Ascending aorta (tissue), 2 donors: ENCODE results near the gene TMEM14A. TPM values are rescaled to one million over a fixed set of nuclear protein-coding genes. Genes with fewer than 3 reads are reported as not detected.

ENCODE experiments used
- DNase-seq, 2 donors: peaks; one replicate each; pipeline ENCODE4 v3.0.0-alpha.2; 2019; ENCODE audit warnings: low spot score in 2 of 2
- H3K27ac ChIP-seq, 2 donors: fragments of 200-600 bp; sonication (generic); one replicate each; pipeline ENCODE4 v1.5.1; 2016 to 2017; ENCODE audit warnings: mild to moderate bottlenecking in 1 of 2
- H3K27me3 ChIP-seq: fragments of 200-600 bp; sonication (generic); one replicate; pipeline ENCODE4 v1.5.1; 2017
- H3K36me3 ChIP-seq, 2 donors: fragments of 200-600 bp; sonication (generic); one replicate each; pipeline ENCODE4 v1.5.1; 2016
- H3K4me1 ChIP-seq, 2 donors: fragments of 200-600 bp; sonication (generic); one replicate each; pipeline ENCODE4 v1.5.1; 2016 to 2017; ENCODE audit warnings: mild to moderate bottlenecking in 1 of 2
- H3K4me3 ChIP-seq, 2 donors: fragments of 200-600 bp; sonication (generic); one replicate each; pipeline ENCODE4 v1.5.1; 2016 to 2017; ENCODE audit warnings: mild to moderate bottlenecking in 1 of 2
- H3K9me3 ChIP-seq, 2 donors: fragments of 200-600 bp; sonication (generic); one replicate each; pipeline ENCODE4 v1.5.1; 2016
- CTCF ChIP-seq, 3 experiments: fragments of 200-600 bp in 2 of 3; fragments of 450-650 bp in 1 of 3; sonication (generic) in 2 of 3; IDR thresholded peaks; one replicate each; pipeline ENCODE4 v1.5.1; 2016 to 2019; ENCODE audit warnings: antibody characterized with exemption in 3 of 3, mild to moderate bottlenecking in 1 of 3, moderate library complexity in 1 of 3
- intact Hi-C: fragments of 100-400 bp; cut with DNase I; formaldehyde crosslinking; loops from one replicate; pipeline ENCODE4 v1.15.1; 2023
- total RNA-seq: library from RNA; depleted of rRNA; stranded (reverse); fragments of >200 nt; gene quantifications from one replicate; pipeline ENCODE4 v1.1.0, GENCODE V29; 2016

TMEM14A gene
- total RNA-seq, result 11.9 TPM

- Histone ChIP-seq H3K27me3 (no peaks in the 10 kb centered on the region), H3K9me3 (no peaks in the 10 kb centered on the region), H3K4me3 (peak within 1 kb of the TSS; percentile 82 to 86), H3K4me1 (peaks cover 6 to 10% of the 10 kb centered on the region in 2 donors), H3K27ac (peak within 1 kb of the TSS; percentile 35 to 56), H3K36me3 (no peaks in the 10 kb centered on the region)
- intact Hi-C loops, result loop anchor here (5.0 kb wide), 3 partner anchors 212 to 397 kb away; partner anchors contain the start of gene FBXO9
- TF ChIP-seq CTCF (IDR thresholded peaks at IDR 0.05), result peak in 1 of 3 experiments; percentile 15
- DNase-seq, result peak; percentile 53 to 95
Measured at GRCh38 chr6:52670502-52671409, at the start of gene TMEM14A. Gene TMEM14A (plus strand): TSS chr6:52671113. CDS start chr6:52677103, 5,990 bp downstream.

GRCh38 chr6:52621631-52622030 is 49.3 kb upstream of the TMEM14A start:
- intact Hi-C loops, result no loop called here
- Histone ChIP-seq H3K27me3 (no peaks in the 10 kb centered on the region), H3K4me3 (no peak overlapping the region), H3K4me1 (no peaks in the 10 kb centered on the region), H3K36me3 (no peaks in the 10 kb centered on the region), H3K27ac (no peak overlapping the region), H3K9me3 (no peaks in the 10 kb centered on the region)
- TF ChIP-seq CTCF (IDR thresholded peaks at IDR 0.05), result no peak
- DNase-seq, result no peak

- H3K36me3 ChIP-seq, result no peaks in the 10 kb centered on the region
- H3K9me3 ChIP-seq, result no peaks in the 10 kb centered on the region
- no peak overlapping the region for H3K27ac ChIP-seq
- intact Hi-C loops, result no loop called here
- H3K4me3 ChIP-seq, result no peak overlapping the region
- no peaks in the 10 kb centered on the region for H3K4me1 ChIP-seq
- no peaks in the 10 kb centered on the region for H3K27me3 ChIP-seq
- no peak for TF ChIP-seq CTCF (IDR thresholded peaks at IDR 0.05)
- no peak for DNase-seq
Measured at GRCh38 chr6:52622810-52623209, 48.1 kb upstream of the TMEM14A start.

GRCh38 chr6:52632011-52632410 is 38.9 kb upstream of the TMEM14A start:
- no peak for TF ChIP-seq CTCF (IDR thresholded peaks at IDR 0.05)
- Histone ChIP-seq H3K9me3 (no peaks in the 10 kb centered on the region), H3K27ac (no peak overlapping the region), H3K36me3 (no peaks in the 10 kb centered on the region), H3K27me3 (no peaks in the 10 kb centered on the region), H3K4me3 (no peak overlapping the region), H3K4me1 (no peaks in the 10 kb centered on the region)
- intact Hi-C loops, result no loop called here
- DNase-seq, result no peak

GRCh38 chr6:52634211-52634610 is 36.7 kb upstream of the TMEM14A start:
- Histone ChIP-seq H3K27me3 (no peaks in the 10 kb centered on the region), H3K4me1 (no peaks in the 10 kb centered on the region)
- intact Hi-C loops, result no loop called here

More at GRCh38 chr6:52634211-52634610, 36.7 kb upstream of the TMEM14A start:
- no peak overlapping the region for H3K4me3 ChIP-seq
- no peaks in the 10 kb centered on the region for H3K36me3 ChIP-seq
- no peaks in the 10 kb centered on the region for H3K9me3 ChIP-seq
- no peak for DNase-seq
- no peak for TF ChIP-seq CTCF (IDR thresholded peaks at IDR 0.05)
- H3K27ac ChIP-seq, result no peak overlapping the region
